SK-N-SH treated with all-trans-retinoic acid at 6 μM for 48 hours (cell line): ENCODE measurements around the gene PRSS8.

ENCODE experiments used
- ARNTL ChIP-seq: fragments of 450-650 bp; formaldehyde crosslinking; IDR thresholded peaks from 2 replicates; pipeline ENCODE4 v1.5.0; 2020; ENCODE audit warnings: low read depth, mild to moderate bottlenecking, moderate library complexity, borderline replicate concordance
- GLIS3 ChIP-seq: fragments of 250-450 bp; sonication (Bioruptor Pico); IDR thresholded peaks from 2 replicates; pipeline ENCODE4 v1.5.0; 2020; ENCODE audit warnings: mild to moderate bottlenecking, moderate library complexity
- POU6F1 ChIP-seq: fragments of 250-450 bp; sonication (Bioruptor Pico); IDR thresholded peaks from 2 replicates; pipeline ENCODE4 v1.8.0; 2021; ENCODE audit warnings: low read depth, mild to moderate bottlenecking, moderate library complexity, borderline replicate concordance
- TCF4 ChIP-seq: fragments of 250-450 bp; sonication (Bioruptor Pico); IDR thresholded peaks from 2 replicates; pipeline ENCODE4 v1.8.0; 2021; ENCODE audit warnings: mild to moderate bottlenecking, moderate library complexity, borderline replicate concordance
- ZFP3 ChIP-seq: fragments of 250-450 bp; sonication (Bioruptor Pico); IDR thresholded peaks from 2 replicates; pipeline ENCODE4 v1.5.0; 2020; ENCODE audit warnings: mild to moderate bottlenecking, moderate library complexity
- TF ChIP-seq, protein P1 (sequence below): fragments of 250-450 bp; sonication (Bioruptor Pico); IDR thresholded peaks from 2 replicates; pipeline ENCODE4 v1.8.0; 2020; ENCODE audit warnings: mild to moderate bottlenecking, moderate library complexity, borderline replicate concordance

DNA sequence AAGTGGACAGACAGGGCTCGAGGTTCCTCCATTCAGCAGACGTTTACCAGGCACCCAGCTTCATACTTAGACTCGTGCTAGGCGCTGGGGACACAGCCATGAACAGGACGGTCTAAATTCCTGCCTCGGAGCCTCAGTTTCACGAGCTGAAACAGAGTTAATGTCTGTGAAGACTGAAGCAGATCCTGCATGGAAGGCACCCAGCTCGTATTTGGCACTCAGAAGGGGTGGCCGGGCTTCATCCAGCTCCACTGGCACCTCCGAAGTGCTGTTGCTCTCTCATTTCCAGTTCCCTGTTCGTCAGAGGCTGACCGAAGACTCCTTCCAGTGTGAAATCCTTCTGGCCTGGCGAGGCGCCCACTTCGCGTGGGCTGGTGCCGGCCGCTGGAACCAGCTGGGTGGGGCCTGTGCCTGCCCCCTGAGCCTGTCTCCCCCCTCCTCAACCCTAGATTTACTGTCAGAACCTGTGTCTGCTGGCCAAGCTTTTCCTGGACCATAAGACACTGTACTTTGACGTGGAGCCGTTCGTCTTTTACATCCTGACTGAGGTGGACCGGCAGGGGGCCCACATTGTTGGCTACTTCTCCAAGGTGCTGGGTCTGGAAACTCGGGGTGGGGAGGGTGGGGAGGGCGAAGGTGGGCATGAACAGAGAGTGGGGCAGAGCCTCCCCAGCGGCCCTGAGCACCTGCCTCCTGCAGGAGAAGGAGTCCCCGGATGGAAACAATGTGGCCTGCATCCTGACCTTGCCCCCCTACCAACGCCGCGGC, 5.8 kb downstream of the PRSS8 start:
- TF ChIP-seq POU6F1 (CRISPR knock-in tag) (no peak), TCF4 (CRISPR knock-in tag) (no peak), GLIS3 (CRISPR knock-in tag) (no peak), ZFP3 (CRISPR knock-in tag) (no peak), ARNTL (no peak)
- TF ChIP-seq, protein P1, sequence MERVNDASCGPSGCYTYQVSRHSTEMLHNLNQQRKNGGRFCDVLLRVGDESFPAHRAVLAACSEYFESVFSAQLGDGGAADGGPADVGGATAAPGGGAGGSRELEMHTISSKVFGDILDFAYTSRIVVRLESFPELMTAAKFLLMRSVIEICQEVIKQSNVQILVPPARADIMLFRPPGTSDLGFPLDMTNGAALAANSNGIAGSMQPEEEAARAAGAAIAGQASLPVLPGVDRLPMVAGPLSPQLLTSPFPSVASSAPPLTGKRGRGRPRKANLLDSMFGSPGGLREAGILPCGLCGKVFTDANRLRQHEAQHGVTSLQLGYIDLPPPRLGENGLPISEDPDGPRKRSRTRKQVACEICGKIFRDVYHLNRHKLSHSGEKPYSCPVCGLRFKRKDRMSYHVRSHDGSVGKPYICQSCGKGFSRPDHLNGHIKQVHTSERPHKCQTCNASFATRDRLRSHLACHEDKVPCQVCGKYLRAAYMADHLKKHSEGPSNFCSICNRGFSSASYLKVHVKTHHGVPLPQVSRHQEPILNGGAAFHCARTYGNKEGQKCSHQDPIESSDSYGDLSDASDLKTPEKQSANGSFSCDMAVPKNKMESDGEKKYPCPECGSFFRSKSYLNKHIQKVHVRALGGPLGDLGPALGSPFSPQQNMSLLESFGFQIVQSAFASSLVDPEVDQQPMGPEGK (CRISPR knock-in tag), result no peak
